ENCODE results near the gene DGKB.

DGKB gene

DNA sequence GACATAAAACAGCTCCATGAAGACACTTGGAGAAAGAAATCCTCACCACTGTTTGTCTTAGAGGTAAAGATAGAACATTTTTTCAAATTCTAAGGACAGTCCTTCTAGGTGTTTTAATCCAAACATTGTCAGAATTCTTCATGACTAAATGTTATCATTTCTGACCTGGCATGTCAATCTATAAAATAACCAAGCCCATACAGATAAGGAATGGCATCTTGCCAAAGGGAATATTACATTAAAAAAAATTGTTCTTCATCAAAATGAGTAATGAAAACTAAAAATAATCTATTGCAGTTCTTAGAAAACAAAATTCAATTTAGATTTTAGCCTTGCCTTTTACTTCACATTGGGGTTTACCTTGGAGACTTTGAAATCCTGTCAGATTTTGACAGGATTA is 33.6 kb downstream of the DGKB start:
- TF ChIP-seq RAD21 (IDR thresholded peaks at IDR 0.05; ENCODE audit: low read depth) (no peak), EGR1 (IDR thresholded peaks at IDR 0.05) (no peak), FOXM1 (IDR thresholded peaks at IDR 0.05; ENCODE audit: borderline replicate concordance, low read depth) (no peak), CEBPB (IDR thresholded peaks at IDR 0.05) (no peak), NFIC (IDR thresholded peaks at IDR 0.05) (no peak), TCF12 (IDR thresholded peaks at IDR 0.05; ENCODE audit: low read depth) (no peak), YY1 (IDR thresholded peaks at IDR 0.05; ENCODE audit: low read depth) (no peak)
- TF ChIP-seq, protein P1, sequence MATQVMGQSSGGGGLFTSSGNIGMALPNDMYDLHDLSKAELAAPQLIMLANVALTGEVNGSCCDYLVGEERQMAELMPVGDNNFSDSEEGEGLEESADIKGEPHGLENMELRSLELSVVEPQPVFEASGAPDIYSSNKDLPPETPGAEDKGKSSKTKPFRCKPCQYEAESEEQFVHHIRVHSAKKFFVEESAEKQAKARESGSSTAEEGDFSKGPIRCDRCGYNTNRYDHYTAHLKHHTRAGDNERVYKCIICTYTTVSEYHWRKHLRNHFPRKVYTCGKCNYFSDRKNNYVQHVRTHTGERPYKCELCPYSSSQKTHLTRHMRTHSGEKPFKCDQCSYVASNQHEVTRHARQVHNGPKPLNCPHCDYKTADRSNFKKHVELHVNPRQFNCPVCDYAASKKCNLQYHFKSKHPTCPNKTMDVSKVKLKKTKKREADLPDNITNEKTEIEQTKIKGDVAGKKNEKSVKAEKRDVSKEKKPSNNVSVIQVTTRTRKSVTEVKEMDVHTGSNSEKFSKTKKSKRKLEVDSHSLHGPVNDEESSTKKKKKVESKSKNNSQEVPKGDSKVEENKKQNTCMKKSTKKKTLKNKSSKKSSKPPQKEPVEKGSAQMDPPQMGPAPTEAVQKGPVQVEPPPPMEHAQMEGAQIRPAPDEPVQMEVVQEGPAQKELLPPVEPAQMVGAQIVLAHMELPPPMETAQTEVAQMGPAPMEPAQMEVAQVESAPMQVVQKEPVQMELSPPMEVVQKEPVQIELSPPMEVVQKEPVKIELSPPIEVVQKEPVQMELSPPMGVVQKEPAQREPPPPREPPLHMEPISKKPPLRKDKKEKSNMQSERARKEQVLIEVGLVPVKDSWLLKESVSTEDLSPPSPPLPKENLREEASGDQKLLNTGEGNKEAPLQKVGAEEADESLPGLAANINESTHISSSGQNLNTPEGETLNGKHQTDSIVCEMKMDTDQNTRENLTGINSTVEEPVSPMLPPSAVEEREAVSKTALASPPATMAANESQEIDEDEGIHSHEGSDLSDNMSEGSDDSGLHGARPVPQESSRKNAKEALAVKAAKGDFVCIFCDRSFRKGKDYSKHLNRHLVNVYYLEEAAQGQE (IDR thresholded peaks at IDR 0.05; ENCODE audit: low read depth), result no peak
- TF ChIP-seq, protein P2, sequence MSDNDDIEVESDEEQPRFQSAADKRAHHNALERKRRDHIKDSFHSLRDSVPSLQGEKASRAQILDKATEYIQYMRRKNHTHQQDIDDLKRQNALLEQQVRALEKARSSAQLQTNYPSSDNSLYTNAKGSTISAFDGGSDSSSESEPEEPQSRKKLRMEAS (IDR thresholded peaks at IDR 0.05), result no peak
- TF ChIP-seq, protein P3, sequence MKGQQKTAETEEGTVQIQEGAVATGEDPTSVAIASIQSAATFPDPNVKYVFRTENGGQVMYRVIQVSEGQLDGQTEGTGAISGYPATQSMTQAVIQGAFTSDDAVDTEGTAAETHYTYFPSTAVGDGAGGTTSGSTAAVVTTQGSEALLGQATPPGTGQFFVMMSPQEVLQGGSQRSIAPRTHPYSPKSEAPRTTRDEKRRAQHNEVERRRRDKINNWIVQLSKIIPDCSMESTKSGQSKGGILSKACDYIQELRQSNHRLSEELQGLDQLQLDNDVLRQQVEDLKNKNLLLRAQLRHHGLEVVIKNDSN (IDR thresholded peaks at IDR 0.05), result no peak

DNA sequence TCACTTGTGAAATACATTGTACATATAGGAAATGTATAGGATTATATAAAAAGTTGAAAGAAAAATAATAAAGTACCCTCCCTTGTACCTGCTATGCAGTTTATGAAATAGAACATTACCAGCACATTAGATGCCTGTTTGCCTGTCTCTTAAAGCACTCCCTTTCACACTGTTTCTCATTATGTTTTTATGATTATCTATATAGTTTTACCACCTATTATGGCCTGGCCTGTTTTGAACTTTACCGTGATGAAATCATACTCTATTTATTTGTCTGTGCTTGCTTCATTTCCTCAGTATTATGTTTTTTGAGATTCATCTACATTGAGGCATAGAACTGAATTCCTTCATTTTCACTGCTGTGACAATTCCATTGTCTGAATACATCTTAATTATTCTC is 41.1 kb downstream of the DGKB start:
- TF ChIP-seq YY1 (IDR thresholded peaks at IDR 0.05; ENCODE audit: low read depth) (no peak), FOXM1 (IDR thresholded peaks at IDR 0.05; ENCODE audit: borderline replicate concordance, low read depth) (no peak), CREB1 (IDR thresholded peaks at IDR 0.05; ENCODE audit: low read depth) (no peak), EGR1 (IDR thresholded peaks at IDR 0.05) (no peak), NFIC (IDR thresholded peaks at IDR 0.05) (no peak), TEAD4 (IDR thresholded peaks at IDR 0.05) (no peak), EP300 (IDR thresholded peaks at IDR 0.05; ENCODE audit: borderline replicate concordance) (no peak), TAF1 (IDR thresholded peaks at IDR 0.05; ENCODE audit: low read depth) (no peak), RAD21 (IDR thresholded peaks at IDR 0.05; ENCODE audit: low read depth) (no peak)
- TF ChIP-seq, protein P3 (IDR thresholded peaks at IDR 0.05), result no peak
- TF ChIP-seq, protein P1 (IDR thresholded peaks at IDR 0.05; ENCODE audit: low read depth), result no peak

DNA sequence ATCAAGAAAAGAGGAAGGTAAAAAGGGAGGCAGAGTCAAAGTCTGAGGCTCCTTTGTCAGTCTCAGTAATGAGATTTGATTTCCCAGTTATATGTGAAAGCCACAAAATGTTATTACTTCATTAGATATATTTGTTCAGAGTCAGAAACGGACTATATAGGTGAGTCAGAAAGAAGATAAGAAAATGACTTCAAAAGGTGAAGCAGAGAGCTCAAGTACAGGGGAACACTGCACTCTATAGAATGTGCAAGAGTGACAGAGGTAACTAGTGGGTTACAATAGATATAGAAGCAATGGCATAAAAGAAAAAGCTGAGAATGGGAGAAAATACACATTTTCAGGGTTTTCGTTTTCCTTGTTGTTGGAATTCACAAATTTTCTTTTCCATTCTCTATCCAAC is 43.3 kb downstream of the DGKB start:
- TF ChIP-seq EP300 (IDR thresholded peaks at IDR 0.05; ENCODE audit: borderline replicate concordance), result no peak
- no peak for TF ChIP-seq FOXM1 (IDR thresholded peaks at IDR 0.05; ENCODE audit: borderline replicate concordance, low read depth)
- TF ChIP-seq, protein P3 (IDR thresholded peaks at IDR 0.05), result no peak

DNA sequence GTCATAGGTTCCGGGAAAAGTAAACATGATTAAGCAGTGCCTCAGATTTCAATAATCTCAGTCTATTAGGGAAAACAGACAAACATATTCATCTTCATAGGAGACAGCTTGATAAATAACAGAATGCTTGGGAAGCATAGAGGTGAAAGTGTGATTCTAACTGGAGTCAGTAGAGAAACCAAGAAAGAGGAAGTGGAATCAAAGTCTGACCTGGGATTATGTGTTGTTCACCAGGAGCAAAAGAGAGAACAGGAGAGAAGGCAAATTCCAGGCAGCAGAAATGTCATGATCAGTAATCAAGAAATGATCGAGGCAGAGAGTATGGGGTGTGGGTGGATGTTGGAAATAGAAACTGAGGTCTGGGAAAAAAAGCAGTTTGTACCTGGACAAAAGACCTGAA is 43.7 kb downstream of the DGKB start:
- TF ChIP-seq TCF12 (IDR thresholded peaks at IDR 0.05; ENCODE audit: low read depth) (no peak), RAD21 (IDR thresholded peaks at IDR 0.05; ENCODE audit: low read depth) (no peak), TAF1 (IDR thresholded peaks at IDR 0.05; ENCODE audit: low read depth) (no peak)

DNA sequence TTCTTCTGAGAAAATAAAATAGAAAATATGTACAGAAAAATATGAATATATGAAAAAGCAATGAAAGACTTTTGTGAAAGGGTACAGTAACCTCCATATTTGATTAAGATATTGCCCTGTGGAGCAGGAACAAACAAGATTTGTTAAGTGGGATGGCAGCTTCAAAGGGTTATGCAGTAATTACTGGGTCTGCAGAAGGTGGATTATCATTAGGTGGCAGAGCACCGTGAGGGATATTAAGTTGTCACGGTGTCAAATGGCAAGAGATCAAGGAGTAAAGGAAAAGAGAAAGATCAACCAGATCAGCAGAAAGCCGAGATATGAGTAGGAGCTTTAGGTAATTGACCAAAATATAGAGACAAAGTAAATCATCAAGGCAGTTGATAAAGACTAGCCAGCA is 44.1 kb downstream of the DGKB start:
- TF ChIP-seq EP300 (IDR thresholded peaks at IDR 0.05; ENCODE audit: borderline replicate concordance) (no peak), TAF1 (IDR thresholded peaks at IDR 0.05; ENCODE audit: low read depth) (no peak), ZBTB7A (IDR thresholded peaks at IDR 0.05; ENCODE audit: low read depth) (no peak), EGR1 (IDR thresholded peaks at IDR 0.05) (no peak), TEAD4 (IDR thresholded peaks at IDR 0.05) (no peak), CREB1 (IDR thresholded peaks at IDR 0.05; ENCODE audit: low read depth) (no peak), YY1 (IDR thresholded peaks at IDR 0.05; ENCODE audit: low read depth) (no peak), TCF12 (IDR thresholded peaks at IDR 0.05; ENCODE audit: low read depth) (no peak), NFIC (IDR thresholded peaks at IDR 0.05) (no peak)

DNA sequence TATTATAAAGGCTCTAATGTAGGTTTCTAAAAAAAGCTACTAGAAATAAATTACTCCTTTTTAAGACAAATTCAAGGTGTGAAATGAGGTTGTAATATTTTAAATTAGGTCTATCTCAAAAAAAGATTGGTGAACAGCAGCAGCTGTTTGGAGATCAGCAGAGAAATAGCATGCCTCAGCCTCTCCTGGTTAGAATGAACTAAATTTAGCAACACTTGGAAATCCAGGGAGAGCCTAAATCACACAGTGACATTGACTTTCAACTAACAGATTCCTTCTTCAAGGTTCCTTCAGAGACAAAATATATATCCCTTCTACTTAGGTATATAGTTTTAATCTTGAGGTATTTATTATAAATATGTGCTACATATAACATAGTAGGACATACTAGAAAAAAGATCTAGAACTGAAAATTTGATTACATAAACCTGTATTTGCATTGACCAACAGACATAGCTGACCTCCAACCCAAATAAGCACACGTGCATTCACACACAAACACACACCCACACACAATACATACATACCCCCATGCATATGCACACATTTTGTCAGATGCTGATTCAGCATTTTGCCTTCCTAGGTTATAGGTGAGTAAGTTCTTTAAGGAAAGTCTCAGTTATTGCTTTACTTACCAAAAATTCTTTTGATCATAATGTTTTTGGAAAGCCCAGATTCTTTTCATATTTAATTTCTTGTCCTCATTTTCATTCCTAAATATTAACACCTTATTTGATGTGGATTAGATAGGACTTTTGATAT is 47.3 kb downstream of the DGKB start:
- no peak for TF ChIP-seq TEAD4 (IDR thresholded peaks at IDR 0.05)

All from Ishikawa (cell line).